Measurements from ENCODE around the gene CNN1. TPM values are rescaled to one million over a fixed set of nuclear protein-coding genes. Genes with fewer than 3 reads are reported as not detected.

Gene CNN1
- total RNA-seq, 1 experiment from 2014 or later = 0.98 TPM

DNA sequence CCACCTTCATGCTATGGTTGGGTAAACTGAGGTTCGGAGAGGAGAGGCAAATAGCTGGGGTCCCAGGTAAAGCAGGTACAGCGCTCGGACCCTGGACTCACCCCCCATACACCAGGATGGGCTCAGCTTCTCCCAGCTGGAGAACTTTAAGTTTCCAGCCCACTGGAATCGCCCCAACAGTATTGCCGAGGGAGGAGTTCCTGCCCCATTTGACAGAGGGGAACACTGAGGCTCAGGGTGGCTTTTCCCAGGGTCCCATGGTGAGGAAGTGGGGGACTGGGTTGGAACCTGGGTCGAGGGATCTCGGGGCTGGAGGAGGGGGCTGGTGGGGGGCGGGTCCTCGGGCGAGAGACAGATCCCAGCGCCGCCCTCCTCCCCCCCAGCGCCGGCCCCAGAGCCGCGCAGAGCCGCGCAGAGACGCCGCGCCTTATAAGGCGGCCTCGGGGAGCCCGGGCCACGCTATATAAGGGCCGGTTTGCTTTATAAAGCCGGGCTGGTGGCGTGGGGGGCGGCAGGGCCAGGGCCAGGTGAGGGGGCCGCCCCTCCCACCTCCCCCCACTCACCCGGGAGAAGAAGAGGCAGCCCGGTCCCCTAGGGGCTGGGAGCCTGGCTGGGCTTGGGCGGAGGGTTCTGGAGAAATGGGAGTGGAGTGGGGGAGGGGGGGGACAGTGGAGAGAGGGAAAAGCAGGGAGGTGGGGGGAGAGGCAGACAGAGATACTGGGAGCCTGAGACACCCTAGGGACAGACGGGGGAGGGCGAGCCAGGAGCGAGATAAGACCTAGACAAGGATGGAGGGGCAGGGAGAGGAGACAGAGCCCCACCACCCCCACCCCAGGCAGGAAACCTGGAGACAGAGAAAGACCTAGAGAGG, 1.1 kb downstream of the CNN1 start:
- ChIA-PET POLR2A (no interaction called here), CTCF (no interaction called here)
- no peak for DNase-seq (ENCODE audit: low read depth, low spot score)
- TF ChIP-seq TCF7L2 (IDR thresholded peaks at IDR 0.05; ENCODE audit: low read depth, low read length) (no peak), POLR2AphosphoS5 (IDR thresholded peaks at IDR 0.05; ENCODE audit: low read depth, low read length) (no peak), SIN3A (IDR thresholded peaks at IDR 0.05; ENCODE audit: borderline replicate concordance, insufficient read depth, low read depth, low read length) (no peak)
- TF ChIP-seq, protein P1, sequence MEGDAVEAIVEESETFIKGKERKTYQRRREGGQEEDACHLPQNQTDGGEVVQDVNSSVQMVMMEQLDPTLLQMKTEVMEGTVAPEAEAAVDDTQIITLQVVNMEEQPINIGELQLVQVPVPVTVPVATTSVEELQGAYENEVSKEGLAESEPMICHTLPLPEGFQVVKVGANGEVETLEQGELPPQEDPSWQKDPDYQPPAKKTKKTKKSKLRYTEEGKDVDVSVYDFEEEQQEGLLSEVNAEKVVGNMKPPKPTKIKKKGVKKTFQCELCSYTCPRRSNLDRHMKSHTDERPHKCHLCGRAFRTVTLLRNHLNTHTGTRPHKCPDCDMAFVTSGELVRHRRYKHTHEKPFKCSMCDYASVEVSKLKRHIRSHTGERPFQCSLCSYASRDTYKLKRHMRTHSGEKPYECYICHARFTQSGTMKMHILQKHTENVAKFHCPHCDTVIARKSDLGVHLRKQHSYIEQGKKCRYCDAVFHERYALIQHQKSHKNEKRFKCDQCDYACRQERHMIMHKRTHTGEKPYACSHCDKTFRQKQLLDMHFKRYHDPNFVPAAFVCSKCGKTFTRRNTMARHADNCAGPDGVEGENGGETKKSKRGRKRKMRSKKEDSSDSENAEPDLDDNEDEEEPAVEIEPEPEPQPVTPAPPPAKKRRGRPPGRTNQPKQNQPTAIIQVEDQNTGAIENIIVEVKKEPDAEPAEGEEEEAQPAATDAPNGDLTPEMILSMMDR (IDR thresholded peaks at IDR 0.05) = no peak
- TF ChIP-seq, protein P2, sequence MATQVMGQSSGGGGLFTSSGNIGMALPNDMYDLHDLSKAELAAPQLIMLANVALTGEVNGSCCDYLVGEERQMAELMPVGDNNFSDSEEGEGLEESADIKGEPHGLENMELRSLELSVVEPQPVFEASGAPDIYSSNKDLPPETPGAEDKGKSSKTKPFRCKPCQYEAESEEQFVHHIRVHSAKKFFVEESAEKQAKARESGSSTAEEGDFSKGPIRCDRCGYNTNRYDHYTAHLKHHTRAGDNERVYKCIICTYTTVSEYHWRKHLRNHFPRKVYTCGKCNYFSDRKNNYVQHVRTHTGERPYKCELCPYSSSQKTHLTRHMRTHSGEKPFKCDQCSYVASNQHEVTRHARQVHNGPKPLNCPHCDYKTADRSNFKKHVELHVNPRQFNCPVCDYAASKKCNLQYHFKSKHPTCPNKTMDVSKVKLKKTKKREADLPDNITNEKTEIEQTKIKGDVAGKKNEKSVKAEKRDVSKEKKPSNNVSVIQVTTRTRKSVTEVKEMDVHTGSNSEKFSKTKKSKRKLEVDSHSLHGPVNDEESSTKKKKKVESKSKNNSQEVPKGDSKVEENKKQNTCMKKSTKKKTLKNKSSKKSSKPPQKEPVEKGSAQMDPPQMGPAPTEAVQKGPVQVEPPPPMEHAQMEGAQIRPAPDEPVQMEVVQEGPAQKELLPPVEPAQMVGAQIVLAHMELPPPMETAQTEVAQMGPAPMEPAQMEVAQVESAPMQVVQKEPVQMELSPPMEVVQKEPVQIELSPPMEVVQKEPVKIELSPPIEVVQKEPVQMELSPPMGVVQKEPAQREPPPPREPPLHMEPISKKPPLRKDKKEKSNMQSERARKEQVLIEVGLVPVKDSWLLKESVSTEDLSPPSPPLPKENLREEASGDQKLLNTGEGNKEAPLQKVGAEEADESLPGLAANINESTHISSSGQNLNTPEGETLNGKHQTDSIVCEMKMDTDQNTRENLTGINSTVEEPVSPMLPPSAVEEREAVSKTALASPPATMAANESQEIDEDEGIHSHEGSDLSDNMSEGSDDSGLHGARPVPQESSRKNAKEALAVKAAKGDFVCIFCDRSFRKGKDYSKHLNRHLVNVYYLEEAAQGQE (IDR thresholded peaks at IDR 0.05; ENCODE audit: insufficient read depth in 1 of 2, low read depth in 2 of 2, low read length in 1 of 2) = no peak
- ATAC-seq = peak; percentile 60; the same call in 1 of the 2 replicates
- Histone ChIP-seq H3K27ac (ENCODE audit: low read length) (no peak overlapping the region), H3K9me3 (ENCODE audit: control insufficient read depth, insufficient read depth, low read depth, low read length) (no peaks in the 10 kb centered on the region), H3K36me3 (ENCODE audit: control insufficient read depth, insufficient read depth, low read length) (no peaks in the 10 kb centered on the region), H3K4me1 (ENCODE audit: control insufficient read depth, insufficient read depth, low read length) (no peaks in the 10 kb centered on the region; the same call in none of the 2 replicates), H3K4me3 (ENCODE audit: low read depth in 2 of 2, low read length in 2 of 2) (peak overlapping the region in 1 of 2 experiments; percentile 18; a peak in 1 of 4 replicates), H3K27me3 (ENCODE audit: control insufficient read depth, insufficient read depth, low read length) (no peaks in the 10 kb centered on the region)
- no TSS peak for BruUV-seq (replicated peaks)
- intact Hi-C loops (cut with micrococcal nuclease; ENCODE audit: unreplicated experiment) = no loop called here
- in situ Hi-C loops (cut with HindIII; ENCODE audit: low pct_unique_long_range_greater_than_20kb, low sequenced_read_pairs) = no loop called here

DNA sequence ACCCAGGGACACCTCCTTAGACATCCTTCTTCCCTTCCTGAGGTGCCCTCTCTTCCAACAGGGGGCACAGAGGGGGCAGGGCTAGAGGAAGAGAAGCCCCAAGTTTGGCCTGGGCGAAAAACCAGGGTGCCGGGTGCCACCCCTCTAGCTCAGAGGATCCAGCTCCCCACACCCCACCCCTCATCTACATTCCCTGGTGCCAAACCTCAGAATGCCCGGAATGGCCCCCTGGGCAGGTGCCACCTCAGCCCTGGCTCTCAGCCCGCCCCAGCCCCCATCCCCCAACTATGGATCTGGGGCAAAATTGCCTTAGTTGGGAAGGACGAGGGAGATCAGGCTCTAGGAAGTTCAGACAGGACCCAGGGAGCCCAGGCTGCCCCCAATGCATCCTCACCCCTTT, 2.0 kb downstream of the CNN1 start:
- Histone ChIP-seq H3K36me3 (ENCODE audit: control insufficient read depth, insufficient read depth, low read length) (no peaks in the 10 kb centered on the region), H3K4me1 (ENCODE audit: control insufficient read depth, insufficient read depth, low read length) (no peaks in the 10 kb centered on the region; the same call in none of the 2 replicates), H3K4me3 (ENCODE audit: low read depth in 2 of 2, low read length in 2 of 2) (no peak overlapping the region), H3K27ac (ENCODE audit: low read length) (no peak overlapping the region), H3K27me3 (ENCODE audit: control insufficient read depth, insufficient read depth, low read length) (no peaks in the 10 kb centered on the region), H3K9me3 (ENCODE audit: control insufficient read depth, insufficient read depth, low read depth, low read length) (no peaks in the 10 kb centered on the region)
- in situ Hi-C loops (cut with HindIII; ENCODE audit: low pct_unique_long_range_greater_than_20kb, low sequenced_read_pairs) (no loop called here), intact Hi-C loops (cut with micrococcal nuclease; ENCODE audit: unreplicated experiment) (no loop called here)
- POLR2A ChIA-PET = no interaction called here
- DNase-seq (ENCODE audit: low read depth, low spot score) (no peak), ATAC-seq (no peak)
- TF ChIP-seq SIN3A (IDR thresholded peaks at IDR 0.05; ENCODE audit: borderline replicate concordance, insufficient read depth, low read depth, low read length) = no peak
- TF ChIP-seq, protein P2 (IDR thresholded peaks at IDR 0.05; ENCODE audit: insufficient read depth in 1 of 2, low read depth in 2 of 2, low read length in 1 of 2) = no peak
- no peak for TF ChIP-seq POLR2AphosphoS5 (IDR thresholded peaks at IDR 0.05; ENCODE audit: low read depth, low read length)
- TF ChIP-seq TCF7L2 (IDR thresholded peaks at IDR 0.05; ENCODE audit: low read depth, low read length) = no peak
- TF ChIP-seq, protein P1 (IDR thresholded peaks at IDR 0.05) = no peak
- no TSS peak for BruUV-seq (replicated peaks)
- CTCF ChIA-PET = no interaction called here

Data from Panc1 (cell line).